Central memory CD4-positive, alpha-beta T cell (primary cell): ENCODE data around the gene CRYGB.

Source experiments
- DNase-seq: peaks from one replicate; pipeline ENCODE4 v3.0.0; 2022
- total RNA-seq, 3 experiments: gene quantifications; one replicate each; lab custom pipeline; 2026; lab: John Stamatoyannopoulos, UW

Gene CRYGB
- total RNA-seq, result 0 reads per million in 3 experiments

GRCh38 chr2:208146006-208146405 lies at the start of gene CRYGB:
TSS of gene CRYGB (minus strand) at chr2:208146158. CDS start at chr2:208146120, 38 bp downstream.
- no peak for DNase-seq

GRCh38 chr2:208195531-208195930 lies 49.6 kb upstream of the CRYGB start:
- DNase-seq, result no peak

- DNase-seq, result no peak
Measured at GRCh38 chr2:208192611-208193236, 46.8 kb upstream of the CRYGB start.

- DNase-seq, result no peak
Measured at GRCh38 chr2:208189810-208190503, 44.0 kb upstream of the CRYGB start, which contains the start of gene C2orf80. TSS of gene C2orf80 (minus strand) at chr2:208190030. CDS start at chr2:208186986, 3,044 bp downstream.

- DNase-seq, result no peak
Measured at GRCh38 chr2:208189069-208189809, 43.3 kb upstream of the CRYGB start.

GRCh38 chr2:208186893-208187292 lies 40.9 kb upstream of the CRYGB start:
- no peak for DNase-seq

GRCh38 chr2:208186465-208186864 lies 40.5 kb upstream of the CRYGB start:
- no peak for DNase-seq

- no peak for DNase-seq
Measured at GRCh38 chr2:208183972-208184705, 38.2 kb upstream of the CRYGB start.

GRCh38 chr2:208183526-208183925 lies 37.6 kb upstream of the CRYGB start:
- DNase-seq, result no peak

- DNase-seq, result no peak
Measured at GRCh38 chr2:208182835-208183234, 36.9 kb upstream of the CRYGB start.

GRCh38 chr2:208179028-208179609 lies 33.2 kb upstream of the CRYGB start:
- DNase-seq, result no peak

GRCh38 chr2:208175840-208176153 lies 29.8 kb upstream of the CRYGB start:
- DNase-seq, result no peak

- peak; percentile 24 for DNase-seq
Measured at GRCh38 chr2:208175069-208175839, 29.3 kb upstream of the CRYGB start.

- no peak for DNase-seq
Measured at GRCh38 chr2:208174144-208174543, 28.2 kb upstream of the CRYGB start.

GRCh38 chr2:208172125-208172524 lies 26.2 kb upstream of the CRYGB start:
- DNase-seq, result no peak

- no peak for DNase-seq
Measured at GRCh38 chr2:208164951-208165755, 19.2 kb upstream of the CRYGB start.

GRCh38 chr2:208163489-208163888 lies 17.5 kb upstream of the CRYGB start, which contains the start of gene CRYGA:
TSS of gene CRYGA (minus strand) at chr2:208163589. CDS start at chr2:208163556, 33 bp downstream.
- no peak for DNase-seq

- no peak for DNase-seq
Measured at GRCh38 chr2:208156439-208156838, 10.5 kb upstream of the CRYGB start.

- no peak for DNase-seq
Measured at GRCh38 chr2:208153156-208153555, 7.2 kb upstream of the CRYGB start.

GRCh38 chr2:208150956-208151355 lies 5.0 kb upstream of the CRYGB start:
- DNase-seq, result no peak

- no peak for DNase-seq
Measured at GRCh38 chr2:208150094-208150493, 4.1 kb upstream of the CRYGB start.
